CD4-positive, alpha-beta T cell (primary cell): ENCODE data around the gene ST14. TPM values are rescaled to one million over a fixed set of nuclear protein-coding genes. Genes with fewer than 3 reads are reported as not detected.

Experiments used
- ATAC-seq: fragments of 200-7000 bp; cut with Tn5 transposase; one replicate; pipeline ENCODE4 v1.10.0; 2022; ENCODE audit warnings: mild to moderate bottlenecking; ENCODE audit not compliant: poor library complexity
- CTCF ChIA-PET: fragments of 350-600 bp; sonication (Branson Sonifier 250); formaldehyde crosslinking; loops from one replicate; lab custom pipeline; 2021; ENCODE audit warnings: antibody characterized with exemption, inconsistent platforms; lab: Charles Lee
- POLR2A ChIA-PET: fragments of 350-600 bp; sonication (Branson Sonifier 250); formaldehyde crosslinking; loops from one replicate; lab custom pipeline; 2021; ENCODE audit warnings: antibody characterized with exemption, inconsistent platforms; lab: Charles Lee
- DNase-seq, 14 experiments: peaks; one replicate each; pipeline ENCODE4 v3.0.0-alpha.2; 2013 to 2020; ENCODE audit warnings: mixed read lengths in 2 of 14
- H3K27ac ChIP-seq, 2 donors: one replicate each; pipeline versions ENCODE4 v1.5.1 to v1.7.0; 2013; ENCODE audit warnings: low read length in 2 of 2, low read depth in 1 of 2, mild to moderate bottlenecking in 1 of 2
- H3K27me3 ChIP-seq, 2 experiments: 1 replicate in 1 of 2; 2 replicates in 1 of 2; pipeline versions ENCODE4 v1.6.1 to v1.7.0; 2013; ENCODE audit warnings: low read length in 2 of 2, control low read depth in 1 of 2, mild to moderate bottlenecking in 1 of 2, moderate library complexity in 1 of 2; ENCODE audit not compliant: insufficient read depth in 2 of 2, control insufficient read depth in 1 of 2
- H3K36me3 ChIP-seq: one replicate; pipeline ENCODE4 v1.6.1; 2013; ENCODE audit warnings: low read length, control low read depth; ENCODE audit not compliant: insufficient read depth
- H3K4me1 ChIP-seq: one replicate; pipeline ENCODE4 v1.6.1; 2013; ENCODE audit warnings: low read length, control low read depth; ENCODE audit not compliant: insufficient read depth
- H3K4me3 ChIP-seq: one replicate; pipeline ENCODE4 v1.5.1; 2013; ENCODE audit warnings: mild to moderate bottlenecking, low read length, moderate library complexity
- H3K9me3 ChIP-seq, 2 experiments: 1 replicate in 1 of 2; 2 replicates in 1 of 2; pipeline versions ENCODE4 v1.6.1 to v1.7.0; 2013; ENCODE audit warnings: low read length in 2 of 2, mild to moderate bottlenecking in 2 of 2, control low read depth in 1 of 2, moderate library complexity in 1 of 2; ENCODE audit not compliant: control insufficient read depth in 1 of 2, insufficient read depth in 1 of 2
- H3K27ac Mint-ChIP-seq: one replicate; pipeline ENCODE4 v1.8.0; 2020; ENCODE audit warnings: mixed read lengths
- H3K27me3 Mint-ChIP-seq: one replicate; pipeline ENCODE4 v1.8.0; 2021; ENCODE audit warnings: mixed read lengths
- H3K36me3 Mint-ChIP-seq: one replicate; pipeline ENCODE4 v1.8.0; 2021; ENCODE audit warnings: low read depth, mixed read lengths
- H3K4me1 Mint-ChIP-seq: one replicate; pipeline ENCODE4 v1.8.0; 2021; ENCODE audit warnings: low read depth, mixed read lengths
- H3K4me3 Mint-ChIP-seq: one replicate; pipeline ENCODE4 v1.8.0; 2020; ENCODE audit warnings: mild to moderate bottlenecking, mixed read lengths
- H3K9me3 Mint-ChIP-seq: one replicate; pipeline ENCODE4 v1.8.0; 2020; ENCODE audit warnings: mixed read lengths
- CTCF ChIP-seq: fragments of 200-600 bp; IDR thresholded peaks from one replicate; pipeline ENCODE4 v1.8.0; 2022; ENCODE audit warnings: antibody characterized with exemption, mild to moderate bottlenecking
- intact Hi-C, 2 experiments: fragments of 100-400 bp; cut with DNase I in 1 of 2; cut with micrococcal nuclease in 1 of 2; formaldehyde crosslinking; loops; one replicate each; pipeline versions ENCODE4 v1.15.1 to v1.9.0; 2023 to 2025; cut with DNase I, micrococcal nuclease
- total RNA-seq, 174 experiments: library from RNA in 2 of 174; stranded (reverse) in 2 of 174; gene quantifications; one replicate each; pipeline ENCODE4 v1.2.3 and lab custom pipeline; 2021 to 2026

ST14 gene
- total RNA-seq, 2 experiments from 2014 or later, result 0.25 to 0.31 TPM

- H3K4me3 ChIP-seq, result no peak overlapping the region
- peaks cover 0 to 2% of the 10 kb centered on the region in 2 experiments for H3K27me3 ChIP-seq
- H3K36me3 Mint-ChIP-seq, result peaks cover 29% of the 10 kb centered on the region
- H3K4me1 ChIP-seq, result peaks cover 16% of the 10 kb centered on the region
- H3K9me3 Mint-ChIP-seq, result no peaks in the 10 kb centered on the region
- peak overlapping the region; percentile 27 for H3K27ac Mint-ChIP-seq
- no peaks in the 10 kb centered on the region for H3K9me3 ChIP-seq
- peak; percentile 21 for ATAC-seq
- no peak for TF ChIP-seq CTCF
- no peaks in the 10 kb centered on the region for H3K27me3 Mint-ChIP-seq
- H3K27ac ChIP-seq, result peak overlapping the region in 1 of 2 donors; percentile 44
- H3K4me1 Mint-ChIP-seq, result peaks cover 25% of the 10 kb centered on the region
- peak in 3 of 14 experiments; percentile 5 to 48 (median 30) for DNase-seq
- ChIA-PET CTCF (interaction anchor here (0.7 to 1.8 kb wide), 2 partner anchors 12 to 154 kb away, joined by 3 to 4 read pairs; no protein-coding TSS in a partner anchor), POLR2A (interaction anchor here (0.5 to 0.9 kb wide), 2 partner anchors 222 to 943 kb away, joined by 4 read pairs; no protein-coding TSS in a partner anchor)
- intact Hi-C loops, result no loop called here
- peaks cover 15% of the 10 kb centered on the region for H3K36me3 ChIP-seq
- no peak overlapping the region for H3K4me3 Mint-ChIP-seq
Observed at GRCh38 chr11:130145975-130146776, 13.4 kb upstream of the ST14 start.

- intact Hi-C loops, result no loop called here
- DNase-seq (peak in 4 of 14 experiments; percentile 4 to 70 (median 64)), ATAC-seq (peak; percentile 75)
- Mint-ChIP-seq H3K9me3 (no peaks in the 10 kb centered on the region), H3K4me1 (peaks cover 25% of the 10 kb centered on the region), H3K4me3 (no peak overlapping the region), H3K36me3 (peaks cover 23% of the 10 kb centered on the region), H3K27ac (no peak overlapping the region), H3K27me3 (no peaks in the 10 kb centered on the region)
- TF ChIP-seq CTCF, result no peak
- POLR2A ChIA-PET, result interaction anchor here (0.9 kb wide), 1 partner anchor 223 kb away, joined by 4 read pairs; no protein-coding TSS in a partner anchor
- Histone ChIP-seq H3K27ac (peak overlapping the region in 1 of 2 donors; percentile 44), H3K4me1 (peaks cover 16% of the 10 kb centered on the region), H3K9me3 (no peaks in the 10 kb centered on the region), H3K36me3 (peaks cover 12% of the 10 kb centered on the region), H3K4me3 (no peak overlapping the region), H3K27me3 (peaks cover 0 to 2% of the 10 kb centered on the region in 2 experiments)
- CTCF ChIA-PET, result interaction anchor here (0.7 to 1.8 kb wide), 2 partner anchors 11 to 155 kb away, joined by 3 to 4 read pairs; no protein-coding TSS in a partner anchor
Observed at GRCh38 chr11:130146796-130147195, 12.8 kb upstream of the ST14 start.

GRCh38 chr11:130148796-130149326 is 10.7 kb upstream of the ST14 start:
- ATAC-seq (no peak), DNase-seq (no peak)
- H3K4me3 Mint-ChIP-seq, result no peak overlapping the region
- Histone ChIP-seq H3K27me3 (peaks cover 0 to 2% of the 10 kb centered on the region in 2 experiments), H3K4me1 (peaks cover 16% of the 10 kb centered on the region), H3K9me3 (no peaks in the 10 kb centered on the region), H3K27ac (no peak overlapping the region), H3K36me3 (peaks cover 4% of the 10 kb centered on the region), H3K4me3 (no peak overlapping the region)
- no peaks in the 10 kb centered on the region for H3K9me3 Mint-ChIP-seq
- H3K4me1 Mint-ChIP-seq, result peaks cover 25% of the 10 kb centered on the region
- H3K27ac Mint-ChIP-seq, result no peak overlapping the region
- H3K36me3 Mint-ChIP-seq, result peaks cover 9% of the 10 kb centered on the region
- ChIA-PET POLR2A (no interaction called here), CTCF (no interaction called here)
- TF ChIP-seq CTCF, result no peak
- H3K27me3 Mint-ChIP-seq, result no peaks in the 10 kb centered on the region
- intact Hi-C loops, result no loop called here
